NB4 (cell line): Measurements from ENCODE around the gene ATM.

ENCODE experiments used
- CTCF ChIP-seq: IDR thresholded peaks from one replicate; pipeline ENCODE4 v1.5.1; 2012; ENCODE audit warnings: low read depth, low read length
- MAX ChIP-seq: IDR thresholded peaks from 2 replicates; pipeline ENCODE4 v1.6.1; 2011; ENCODE audit warnings: low read depth, low read length
- MYC ChIP-seq: IDR thresholded peaks from 2 replicates; pipeline ENCODE4 v1.6.1; 2011; ENCODE audit warnings: low read depth, low read length
- POLR2A ChIP-seq: IDR thresholded peaks from 2 replicates; pipeline ENCODE4 v1.6.1; 2011; ENCODE audit warnings: mild to moderate bottlenecking; ENCODE audit not compliant: insufficient read length; ENCODE audit errors: extremely low read depth

- TF ChIP-seq CTCF (no peak), MAX (no peak), POLR2A (no peak), MYC (no peak)
These were observed 15.7 kb upstream of the ATM start for GRCh38 chr11:108206969-108207682.
